ENCODE results near the gene CFAP45. TPM values are rescaled to one million over a fixed set of nuclear protein-coding genes. Genes with fewer than 3 reads are reported as not detected.

The CFAP45 gene
- total and polyA plus RNA-seq, 3 donors from 2014 or later = 13.0 to 59.6 (median 30.4) TPM

DNA sequence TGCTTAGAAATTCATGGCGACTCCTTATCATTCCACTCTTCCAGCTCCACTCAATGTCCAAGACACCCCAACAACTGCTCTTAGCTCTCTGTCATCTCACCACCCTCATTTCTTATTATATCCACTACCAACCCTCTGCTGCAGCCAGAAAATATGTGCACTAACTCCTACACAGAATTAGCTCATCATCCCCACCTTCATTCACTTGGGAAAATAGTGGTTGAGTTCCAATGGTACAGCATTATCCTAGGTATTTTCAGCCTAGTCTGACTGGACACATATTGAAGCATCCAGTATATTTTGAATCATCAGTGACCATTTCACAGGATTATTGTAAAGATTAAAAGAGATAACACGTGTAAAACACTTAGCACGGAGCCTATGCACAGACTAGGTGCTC, 20.8 kb downstream of the CFAP45 start:
- Histone ChIP-seq H3K27ac (no peak overlapping the region), H3K4me1 (no peaks in the 10 kb centered on the region), H3K36me3 (ENCODE audit: low read depth, missing control alignments) (no peaks in the 10 kb centered on the region), H3K27me3 (no peaks in the 10 kb centered on the region), H3K9me3 (no peaks in the 10 kb centered on the region), H3K4me3 (no peak overlapping the region)
- whole genome bisulfite sequencing, 2 donors = 79 to 85% methylated on average over 3 of the region's 3 CpGs
- TF ChIP-seq, protein P1, sequence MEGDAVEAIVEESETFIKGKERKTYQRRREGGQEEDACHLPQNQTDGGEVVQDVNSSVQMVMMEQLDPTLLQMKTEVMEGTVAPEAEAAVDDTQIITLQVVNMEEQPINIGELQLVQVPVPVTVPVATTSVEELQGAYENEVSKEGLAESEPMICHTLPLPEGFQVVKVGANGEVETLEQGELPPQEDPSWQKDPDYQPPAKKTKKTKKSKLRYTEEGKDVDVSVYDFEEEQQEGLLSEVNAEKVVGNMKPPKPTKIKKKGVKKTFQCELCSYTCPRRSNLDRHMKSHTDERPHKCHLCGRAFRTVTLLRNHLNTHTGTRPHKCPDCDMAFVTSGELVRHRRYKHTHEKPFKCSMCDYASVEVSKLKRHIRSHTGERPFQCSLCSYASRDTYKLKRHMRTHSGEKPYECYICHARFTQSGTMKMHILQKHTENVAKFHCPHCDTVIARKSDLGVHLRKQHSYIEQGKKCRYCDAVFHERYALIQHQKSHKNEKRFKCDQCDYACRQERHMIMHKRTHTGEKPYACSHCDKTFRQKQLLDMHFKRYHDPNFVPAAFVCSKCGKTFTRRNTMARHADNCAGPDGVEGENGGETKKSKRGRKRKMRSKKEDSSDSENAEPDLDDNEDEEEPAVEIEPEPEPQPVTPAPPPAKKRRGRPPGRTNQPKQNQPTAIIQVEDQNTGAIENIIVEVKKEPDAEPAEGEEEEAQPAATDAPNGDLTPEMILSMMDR (IDR thresholded peaks at IDR 0.05) = no peak
- no peak for TF ChIP-seq POLR2A (IDR thresholded peaks at IDR 0.05)
- intact Hi-C loops (cut with DNase I; ENCODE audit: low total_unique reads) = no loop called here
- no peak for DNase-seq

DNA sequence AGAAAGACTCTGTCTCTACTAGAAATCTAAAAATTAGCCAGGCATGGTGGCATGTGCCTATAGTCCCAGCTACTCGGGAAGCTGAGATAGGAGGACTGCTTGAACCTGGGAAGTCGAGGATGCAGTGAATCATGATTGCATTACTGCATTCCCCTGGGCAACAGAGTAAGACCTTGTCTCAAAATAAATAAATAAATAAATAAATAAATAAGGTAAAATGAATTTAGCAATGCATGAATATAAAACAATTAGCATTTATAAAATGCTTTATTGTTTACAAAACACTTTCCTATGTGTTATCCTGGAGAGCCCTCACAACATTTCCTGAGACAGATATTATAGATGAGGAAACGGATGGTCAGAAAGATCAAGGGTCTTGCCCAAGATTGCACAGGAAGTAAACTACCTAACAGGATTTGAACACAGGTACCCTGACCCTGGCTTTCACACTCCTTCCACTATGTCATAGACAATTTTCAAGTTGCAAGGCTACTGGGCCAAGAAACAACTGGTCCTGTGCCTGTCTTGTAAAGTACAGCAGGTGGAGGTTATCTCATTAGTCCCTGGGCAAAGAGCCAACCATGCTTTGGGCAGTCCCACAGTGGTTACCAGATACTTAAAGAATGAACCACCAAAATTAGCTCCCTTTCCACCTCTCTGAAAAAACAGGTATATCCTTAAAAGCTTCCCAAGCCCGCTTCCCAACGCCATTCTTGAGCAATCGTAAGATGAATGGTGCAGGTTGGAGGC, 22.1 kb downstream of the CFAP45 start:
- intact Hi-C loops (cut with DNase I; ENCODE audit: low total_unique reads) = no loop called here

DNA sequence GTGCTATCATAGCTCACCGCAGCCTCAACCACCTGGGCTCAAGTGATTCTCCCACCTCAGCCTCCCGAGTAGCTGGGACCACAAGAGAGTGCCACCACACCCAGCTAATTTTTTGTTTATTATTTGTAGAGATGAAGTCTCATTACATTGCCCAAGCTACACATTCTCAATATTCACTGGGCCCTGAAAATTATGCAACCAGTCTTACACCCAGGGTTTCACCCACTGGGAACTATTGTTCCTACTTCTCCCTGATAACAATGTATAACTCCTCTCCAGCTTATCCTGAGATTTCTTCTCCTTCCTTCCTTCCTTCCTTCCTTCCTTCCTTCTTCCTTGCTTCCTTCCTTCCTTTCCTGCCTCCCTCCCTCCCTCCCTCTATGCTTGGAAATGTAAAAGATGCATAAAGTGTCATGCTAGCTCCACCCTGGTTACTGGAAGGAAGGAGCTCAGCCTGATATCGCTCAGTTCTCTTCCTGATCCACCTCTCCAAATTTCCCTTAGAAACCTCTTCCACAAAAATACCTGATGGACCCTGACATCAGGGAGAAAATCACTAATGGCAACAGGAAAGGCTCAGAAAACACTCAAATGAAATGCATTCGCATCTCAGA, 26.3 kb downstream of the CFAP45 start:
- intact Hi-C loops (cut with DNase I; ENCODE audit: low total_unique reads) = no loop called here
- DNase-seq = no peak
- WGBS, 2 donors = 91 to 95% methylated on average over 4 of the region's 4 CpGs

More for the DNA sequence above, 22.1 kb downstream of the CFAP45 start:
- H3K27ac ChIP-seq = no peak overlapping the region
- TF ChIP-seq, protein P1 (IDR thresholded peaks at IDR 0.05) = no peak
- TF ChIP-seq POLR2A (IDR thresholded peaks at IDR 0.05) = no peak
- H3K9me3 ChIP-seq = no peaks in the 10 kb centered on the region
- no peaks in the 10 kb centered on the region for H3K4me1 ChIP-seq
- no peaks in the 10 kb centered on the region for H3K36me3 ChIP-seq (ENCODE audit: low read depth, missing control alignments)
- 93 to 95% methylated on average over 6 of the region's 6 CpGs for WGBS, 2 donors
- H3K27me3 ChIP-seq = no peaks in the 10 kb centered on the region
- no peak overlapping the region for H3K4me3 ChIP-seq
- DNase-seq = no peak

DNA sequence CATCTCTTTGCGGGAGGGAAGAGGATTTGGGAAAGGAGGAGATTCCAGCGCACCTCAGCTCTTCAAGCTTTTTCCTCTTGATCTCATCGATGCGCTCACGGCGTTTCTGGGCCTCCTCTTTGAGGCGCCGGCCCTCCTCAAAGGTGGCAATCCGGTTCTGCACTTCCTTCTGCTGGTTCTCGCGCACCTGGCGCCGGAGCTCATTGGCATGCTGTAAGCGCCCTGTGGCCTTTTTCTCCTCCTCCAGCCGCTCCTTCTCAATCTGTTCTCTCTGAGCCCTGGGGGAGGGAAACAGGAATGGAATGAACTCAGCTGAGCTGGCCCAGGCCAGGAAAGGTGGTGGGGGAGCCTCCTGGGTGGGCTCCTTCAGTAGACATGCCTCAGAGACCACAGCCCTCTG, 27.1 kb downstream of the CFAP45 start:
- Histone ChIP-seq H3K9me3 (no peaks in the 10 kb centered on the region), H3K27ac (no peak overlapping the region), H3K4me1 (peaks cover 2% of the 10 kb centered on the region), H3K36me3 (ENCODE audit: low read depth, missing control alignments) (no peaks in the 10 kb centered on the region), H3K4me3 (no peak overlapping the region), H3K27me3 (no peaks in the 10 kb centered on the region)
- WGBS, 2 donors = 79 to 86% methylated on average over 15 of the region's 15 CpGs
- DNase-seq = no peak
- TF ChIP-seq, protein P1 (IDR thresholded peaks at IDR 0.05) = no peak
- TF ChIP-seq POLR2A (IDR thresholded peaks at IDR 0.05) = no peak
- intact Hi-C loops (cut with DNase I; ENCODE audit: low total_unique reads) = no loop called here

More for the DNA sequence above, 26.3 kb downstream of the CFAP45 start:
- Histone ChIP-seq H3K27me3 (no peaks in the 10 kb centered on the region), H3K4me1 (no peaks in the 10 kb centered on the region), H3K9me3 (no peaks in the 10 kb centered on the region), H3K4me3 (no peak overlapping the region), H3K36me3 (ENCODE audit: low read depth, missing control alignments) (no peaks in the 10 kb centered on the region), H3K27ac (no peak overlapping the region)
- TF ChIP-seq, protein P1 (IDR thresholded peaks at IDR 0.05) = no peak
- no peak for TF ChIP-seq POLR2A (IDR thresholded peaks at IDR 0.05)
